Dermis microvascular lymphatic vessel endothelial cell (primary cell): ENCODE measurements around the gene EEFSEC. TPM values are rescaled to one million over a fixed set of nuclear protein-coding genes. Genes with fewer than 3 reads are reported as not detected.

Experiments
- DNase-seq, 2 donors: peaks; one replicate each; pipeline versions ENCODE4 v3.0.0 to v3.0.0-alpha.2; 2010; ENCODE audit warnings: low read depth in 2 of 2
- total RNA-seq: library from RNA; depleted of rRNA; stranded (reverse); fragments of >200 nt; gene quantifications from 2 replicates; pipeline ENCODE4 v1.2.1, GENCODE V29; 2014

The EEFSEC gene
- total RNA-seq, 1 donor from 2014 or later = 1.8 TPM

DNA sequence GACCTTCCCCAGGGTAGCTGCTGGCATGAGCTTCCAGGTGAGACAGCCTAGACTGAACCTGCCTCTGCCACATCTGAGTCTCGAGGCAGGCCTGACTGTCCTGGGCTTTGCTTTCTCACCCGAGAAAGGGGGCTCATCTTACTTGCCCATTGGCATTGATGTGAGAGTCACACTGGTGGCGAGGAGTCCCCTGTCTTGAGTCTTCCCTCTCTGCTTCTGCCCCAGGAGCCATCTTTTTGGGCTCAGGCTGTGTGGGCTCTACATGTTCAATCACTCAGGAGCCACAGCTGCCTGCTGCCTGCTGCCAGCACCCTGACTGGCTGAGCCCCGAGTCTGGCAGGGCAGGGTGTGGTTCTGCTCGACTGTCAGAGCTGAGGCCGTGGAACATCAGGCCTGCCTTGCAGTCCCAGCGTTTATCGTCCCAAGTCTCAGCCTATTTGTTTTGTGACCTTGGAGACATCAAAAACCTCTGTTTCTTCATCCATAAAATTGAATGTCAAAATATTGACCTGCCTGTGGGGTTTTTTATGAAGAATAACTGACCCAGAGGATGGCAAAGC lies 180.9 kb downstream of the EEFSEC start:
- no peak for DNase-seq

DNA sequence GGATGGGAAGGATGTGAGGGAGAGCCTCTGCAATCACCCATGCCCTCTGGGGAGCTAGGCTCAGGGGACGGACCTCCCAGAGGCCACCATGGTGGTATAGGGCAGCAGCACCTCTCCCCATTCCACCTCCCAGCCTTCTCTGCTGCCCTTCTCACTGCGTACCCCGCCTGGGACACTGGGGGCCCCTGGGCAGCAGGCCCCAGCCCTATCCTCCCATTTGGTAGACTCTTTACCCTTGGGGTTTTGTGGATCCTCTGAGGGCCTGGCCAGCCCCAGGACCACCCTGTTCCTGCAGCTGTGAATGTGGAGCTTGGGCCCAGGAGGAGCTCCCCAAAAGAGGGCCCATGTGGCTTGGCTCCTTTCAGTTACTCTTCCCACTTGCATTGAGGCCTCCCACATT lies 181.5 kb downstream of the EEFSEC start:
- DNase-seq = no peak

DNA sequence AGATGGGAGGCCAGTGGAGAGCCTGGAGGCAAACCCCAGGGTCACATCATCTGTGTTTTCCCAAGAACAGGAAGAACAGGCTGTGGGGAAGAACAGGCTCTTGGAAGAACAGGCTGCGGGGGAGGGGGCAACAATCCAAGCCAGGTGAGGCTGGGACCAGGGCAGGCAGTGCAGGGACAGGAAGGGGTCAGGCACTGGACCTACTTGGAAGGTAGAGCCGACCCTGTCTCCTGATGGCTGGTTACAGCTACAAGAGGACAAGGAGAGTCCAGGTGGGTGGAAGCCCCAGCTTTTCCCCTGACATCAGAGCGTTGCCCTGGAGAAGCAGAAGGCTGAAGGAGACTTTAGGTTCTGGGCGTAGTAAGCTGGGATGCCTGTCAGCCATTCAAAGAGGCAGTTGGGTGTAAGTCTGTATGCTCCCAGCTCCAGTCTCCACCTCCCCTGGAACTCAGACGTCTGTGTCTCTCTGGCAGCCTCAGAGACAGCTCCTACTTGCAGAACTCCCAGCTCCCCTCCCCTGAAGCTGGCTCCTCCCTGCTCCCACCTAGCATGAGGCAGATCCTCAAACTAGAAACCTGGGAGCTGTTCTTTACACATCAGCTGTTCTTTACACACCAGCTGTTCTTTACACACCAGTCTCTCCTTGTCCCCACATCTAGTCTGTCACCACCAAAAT lies 182.5 kb downstream of the EEFSEC start:
- no peak for DNase-seq

DNA sequence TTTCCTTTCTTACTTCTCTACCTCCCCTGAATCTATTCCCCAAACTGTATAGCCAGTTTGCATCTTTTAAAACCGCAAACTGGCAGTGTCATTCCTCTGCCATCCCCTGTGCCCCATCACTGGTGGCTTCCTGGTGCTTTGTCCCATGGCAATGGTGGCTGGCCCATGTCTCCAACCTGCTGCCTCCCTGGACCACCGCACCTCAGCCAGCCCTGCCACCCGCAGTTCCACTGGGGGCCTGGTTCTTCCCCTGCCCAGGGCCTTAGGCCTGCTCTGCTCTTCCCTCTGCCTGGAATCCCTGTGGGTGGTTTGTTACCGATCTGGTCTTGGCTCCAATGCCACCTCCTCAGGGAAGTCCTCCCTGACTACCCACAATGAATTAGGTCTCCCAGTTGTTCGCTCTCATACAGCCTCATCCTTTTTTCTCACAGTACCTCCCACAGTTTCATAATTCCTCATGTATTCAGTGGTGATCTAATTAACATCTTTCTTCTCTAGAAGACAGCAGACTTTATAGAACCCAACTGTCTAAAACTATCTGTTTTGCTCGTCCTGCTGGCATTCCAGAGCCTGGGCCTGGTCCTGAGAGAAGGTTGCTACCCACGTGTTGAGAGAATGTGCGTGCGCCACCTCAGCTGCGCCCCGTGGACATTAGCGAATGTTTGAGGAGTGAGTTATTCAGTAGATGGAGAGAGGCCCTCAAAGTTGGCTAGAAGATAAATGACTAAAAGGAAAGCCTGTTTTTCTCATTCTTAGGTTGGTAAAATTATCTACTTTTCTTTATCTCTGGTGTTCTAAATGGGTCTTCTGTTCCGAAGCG lies 183.3 kb downstream of the EEFSEC start:
- no peak for DNase-seq

DNA sequence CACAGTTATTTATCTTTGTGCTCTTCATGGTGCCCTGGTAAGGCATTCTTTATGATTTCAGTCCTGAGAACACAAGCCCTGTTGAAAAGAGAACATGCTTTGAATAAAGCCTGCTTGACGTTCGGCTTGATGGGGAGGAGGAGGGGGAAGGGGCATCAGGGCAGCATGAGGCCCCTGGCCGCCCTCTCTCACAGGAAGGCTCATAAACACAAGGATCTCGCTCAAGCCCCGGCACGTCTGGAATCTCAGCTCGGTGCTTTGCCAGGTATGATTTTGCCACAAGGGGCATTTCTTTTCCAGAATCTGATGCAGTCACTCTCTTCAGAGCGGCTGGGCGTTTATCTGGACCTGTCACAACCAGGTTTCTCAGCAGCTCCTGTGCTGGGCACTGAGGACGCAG lies 184.0 kb downstream of the EEFSEC start:
- no peak for DNase-seq

DNA sequence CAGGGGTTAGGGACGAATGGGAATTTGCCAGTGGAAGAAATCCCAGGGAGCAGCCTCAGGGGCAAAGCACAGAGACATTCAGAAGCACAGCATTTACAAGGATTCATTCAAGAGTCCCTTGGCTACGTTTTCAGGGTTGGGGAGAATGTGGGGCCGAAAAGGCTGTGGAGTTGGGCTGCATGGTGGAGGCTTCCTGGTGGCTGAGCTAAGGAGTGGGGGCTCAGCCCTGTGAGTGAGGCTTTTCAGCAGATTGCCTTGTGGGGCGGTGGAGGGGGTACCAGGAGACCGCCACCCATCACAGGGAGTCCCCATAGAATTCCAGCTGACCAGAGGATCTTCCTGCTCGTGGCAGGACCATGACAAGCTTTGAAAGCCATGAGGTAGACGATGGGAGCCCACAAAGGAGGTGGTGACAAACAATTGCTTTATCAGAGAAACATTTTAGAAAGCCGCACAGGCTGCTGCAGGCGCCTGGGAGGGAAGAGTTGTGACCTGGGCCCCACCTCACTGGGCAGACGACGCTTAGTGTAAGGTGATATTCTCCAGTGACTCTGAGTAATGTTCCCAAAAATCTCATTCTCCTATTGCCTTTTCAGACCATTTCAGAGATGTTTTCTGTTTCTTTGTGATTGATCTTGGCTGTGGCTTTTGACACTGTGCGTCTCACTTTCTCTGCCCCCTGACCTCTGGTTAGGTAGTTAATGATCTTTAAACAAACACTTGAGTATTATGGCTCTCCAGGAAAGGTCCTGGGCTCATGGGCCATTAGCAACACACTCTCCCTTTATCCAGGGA lies 185.5 kb downstream of the EEFSEC start:
- DNase-seq = no peak

DNA sequence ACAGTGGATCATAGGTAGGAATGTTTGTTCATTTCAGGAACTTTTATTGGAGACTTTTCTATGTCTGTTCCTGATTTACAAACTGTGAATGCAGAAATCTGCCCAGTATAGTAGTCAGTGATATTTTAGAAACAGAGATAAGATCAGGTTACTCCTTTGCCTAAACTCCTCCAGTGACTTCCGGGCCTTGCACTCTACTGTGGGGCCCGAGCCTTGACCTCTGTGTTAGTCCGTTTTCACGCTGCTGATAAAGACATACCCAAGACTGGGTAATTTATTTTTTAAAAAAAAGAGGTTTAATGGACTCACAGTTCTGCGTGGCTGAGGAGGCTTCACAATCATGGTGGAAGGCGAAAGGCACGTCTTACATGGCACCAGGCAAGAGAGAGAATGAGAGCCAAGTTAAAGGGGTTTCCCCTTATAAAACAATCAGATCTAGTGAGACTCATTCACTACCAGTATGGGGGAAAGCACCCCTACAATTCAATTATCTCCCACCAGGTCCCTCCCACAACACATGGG lies 186.3 kb downstream of the EEFSEC start:
- no peak for DNase-seq

DNA sequence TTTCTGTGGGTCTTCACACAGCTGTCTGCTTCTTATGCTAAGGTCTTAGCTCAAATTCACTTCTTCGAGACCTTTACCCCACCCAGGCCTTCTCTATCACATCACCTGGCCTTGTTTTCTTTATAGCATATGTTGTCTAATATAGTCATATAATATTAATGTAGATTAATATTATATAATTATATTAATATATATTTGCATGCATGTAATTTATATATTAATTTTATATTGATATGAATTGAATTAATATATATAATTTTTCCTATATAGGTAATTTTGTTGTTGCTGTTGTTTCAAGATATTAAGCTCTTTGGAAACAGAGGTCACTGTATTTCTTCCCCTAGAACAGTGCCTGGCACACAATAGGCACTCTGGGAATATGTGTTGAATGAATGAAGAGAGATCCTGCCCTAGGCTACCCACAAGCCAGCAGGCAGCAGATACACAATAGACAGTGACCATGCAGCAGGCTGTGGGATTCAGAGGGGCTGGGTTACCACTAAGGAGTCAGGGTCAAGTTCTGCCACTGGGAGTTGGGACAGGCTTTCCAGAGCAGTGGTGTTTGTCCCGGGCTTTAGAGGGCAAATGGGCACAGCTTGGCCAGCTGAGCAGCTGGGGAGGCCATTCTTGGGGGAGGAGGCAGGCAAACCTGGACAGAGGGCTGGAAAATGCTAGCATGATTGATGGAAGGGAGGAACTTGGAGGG lies 187.1 kb downstream of the EEFSEC start:
- DNase-seq = no peak

DNA sequence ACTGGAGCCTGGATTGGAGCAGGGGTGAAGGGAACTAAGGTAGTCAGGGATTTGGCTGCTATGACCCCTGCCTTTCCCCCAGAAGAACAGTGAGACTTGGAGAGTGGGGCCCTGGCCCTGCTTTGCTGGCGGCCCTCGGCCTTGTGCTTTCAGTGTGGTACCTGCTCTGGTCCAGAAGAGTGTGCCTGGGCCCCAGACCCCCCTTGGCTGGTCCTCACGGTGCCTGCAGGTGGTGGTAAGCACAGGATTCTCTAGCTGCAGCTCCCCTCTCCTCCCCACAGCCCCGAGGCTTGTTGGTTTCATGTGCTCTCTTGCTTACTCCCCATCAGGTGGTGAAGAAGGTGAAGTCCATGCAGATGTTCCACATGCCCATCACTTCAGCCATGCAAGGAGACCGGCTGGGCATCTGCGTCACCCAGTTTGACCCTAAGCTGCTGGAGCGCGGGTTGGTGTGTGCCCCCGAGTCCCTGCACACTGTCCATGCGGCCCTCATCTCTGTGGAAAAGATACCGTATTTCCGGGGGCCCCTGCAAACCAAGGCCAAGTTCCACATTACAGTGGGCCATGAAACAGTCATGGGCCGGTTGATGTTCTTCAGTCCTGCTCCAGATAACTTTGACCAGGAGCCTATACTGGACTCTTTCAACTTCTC lies 187.7 kb downstream of the EEFSEC start:
- DNase-seq = no peak

DNA sequence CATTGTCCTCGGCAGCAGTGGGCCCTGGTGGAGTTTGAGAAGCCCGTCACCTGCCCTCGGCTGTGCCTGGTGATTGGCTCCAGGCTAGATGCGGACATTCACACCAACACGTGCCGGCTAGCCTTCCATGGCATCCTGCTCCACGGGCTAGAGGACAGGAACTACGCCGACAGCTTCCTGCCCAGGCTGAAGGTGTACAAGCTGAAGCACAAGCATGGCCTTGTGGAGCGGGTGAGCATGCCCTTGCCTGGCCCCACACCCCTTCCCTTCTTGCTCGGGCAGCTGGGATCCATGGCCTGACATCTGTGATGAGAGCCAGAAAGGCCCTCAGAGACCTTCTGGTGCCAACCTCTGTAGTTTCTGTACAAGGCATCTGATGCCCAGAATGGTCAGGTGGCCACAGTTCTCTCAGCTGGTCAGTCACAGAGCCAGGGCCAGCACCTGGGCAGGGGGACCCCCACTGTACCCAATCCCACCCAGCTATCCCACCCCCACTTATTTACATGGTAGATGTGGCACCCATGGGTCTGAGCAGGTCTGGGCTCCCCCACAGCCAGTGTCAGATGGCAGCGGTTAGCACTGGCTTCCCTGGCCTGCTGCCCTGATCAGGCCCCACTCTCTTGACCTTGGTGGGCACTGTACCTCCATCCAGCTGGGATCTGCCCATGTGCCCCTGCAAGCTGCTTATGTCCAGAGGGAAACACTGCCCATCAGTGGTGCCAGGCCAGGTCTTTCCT lies 188.5 kb downstream of the EEFSEC start:
- no peak for DNase-seq

DNA sequence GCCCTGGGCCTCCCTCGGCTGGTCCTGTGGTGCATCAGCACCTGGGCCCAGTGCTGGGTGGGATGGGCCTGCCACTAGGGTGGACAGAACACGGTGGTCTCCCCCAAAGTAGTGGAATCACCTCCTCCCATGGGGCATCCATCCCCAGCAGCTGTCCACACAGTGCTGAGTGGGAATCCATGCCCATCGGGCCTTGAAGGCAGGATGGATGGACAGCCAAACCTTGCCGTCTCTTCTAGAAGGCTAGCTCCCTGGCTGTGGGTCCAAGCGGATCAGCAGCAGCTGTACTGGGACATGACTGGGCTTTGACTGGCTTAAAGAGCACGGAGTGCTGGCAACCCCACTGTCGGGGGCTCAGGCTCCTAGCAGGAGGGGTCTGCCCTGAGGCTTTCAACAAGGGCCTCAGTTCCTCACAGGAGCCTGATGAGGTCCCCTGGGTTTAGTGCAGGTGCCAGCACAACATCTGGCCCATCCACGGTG lies 189.5 kb downstream of the EEFSEC start:
- DNase-seq = no peak

DNA sequence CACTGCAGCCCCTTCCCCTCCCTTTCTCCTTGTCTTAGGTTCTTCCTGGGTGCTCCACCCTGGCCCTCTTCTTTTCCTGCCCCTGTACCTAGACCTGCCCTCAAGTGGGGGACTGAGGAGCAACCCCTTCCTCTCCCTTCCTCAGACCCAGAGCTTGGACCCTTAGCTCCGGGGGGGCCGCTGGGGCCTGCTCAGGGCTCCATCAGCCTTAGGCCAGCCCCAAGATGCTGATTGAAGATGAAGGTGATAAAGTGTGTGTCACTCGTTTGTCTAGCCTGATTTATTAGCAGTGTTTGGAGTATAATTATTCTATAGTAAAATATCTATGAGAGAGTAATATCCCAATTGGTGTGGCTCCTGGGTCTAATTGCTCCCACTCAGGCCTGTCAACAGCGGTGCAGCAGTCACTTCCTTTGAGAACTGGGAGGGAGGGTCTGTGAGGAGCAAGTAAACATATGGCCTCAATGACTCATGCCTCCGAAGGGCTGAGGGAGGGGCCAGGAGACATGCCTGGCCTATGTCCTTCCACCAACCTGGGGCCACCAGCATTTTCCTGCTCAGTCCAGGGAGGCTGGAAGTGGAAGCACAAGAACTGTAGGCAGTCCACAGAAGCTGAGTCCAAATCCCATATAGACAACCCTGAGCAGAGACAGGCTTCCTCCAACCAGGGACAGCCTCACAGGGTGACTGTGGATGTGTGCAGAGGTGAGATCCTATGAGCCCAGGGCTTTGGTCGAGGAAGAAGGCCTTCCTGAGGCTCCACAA lies 190.2 kb downstream of the EEFSEC start:
- peak in 1 of 2 donors; percentile 88 for DNase-seq

DNA sequence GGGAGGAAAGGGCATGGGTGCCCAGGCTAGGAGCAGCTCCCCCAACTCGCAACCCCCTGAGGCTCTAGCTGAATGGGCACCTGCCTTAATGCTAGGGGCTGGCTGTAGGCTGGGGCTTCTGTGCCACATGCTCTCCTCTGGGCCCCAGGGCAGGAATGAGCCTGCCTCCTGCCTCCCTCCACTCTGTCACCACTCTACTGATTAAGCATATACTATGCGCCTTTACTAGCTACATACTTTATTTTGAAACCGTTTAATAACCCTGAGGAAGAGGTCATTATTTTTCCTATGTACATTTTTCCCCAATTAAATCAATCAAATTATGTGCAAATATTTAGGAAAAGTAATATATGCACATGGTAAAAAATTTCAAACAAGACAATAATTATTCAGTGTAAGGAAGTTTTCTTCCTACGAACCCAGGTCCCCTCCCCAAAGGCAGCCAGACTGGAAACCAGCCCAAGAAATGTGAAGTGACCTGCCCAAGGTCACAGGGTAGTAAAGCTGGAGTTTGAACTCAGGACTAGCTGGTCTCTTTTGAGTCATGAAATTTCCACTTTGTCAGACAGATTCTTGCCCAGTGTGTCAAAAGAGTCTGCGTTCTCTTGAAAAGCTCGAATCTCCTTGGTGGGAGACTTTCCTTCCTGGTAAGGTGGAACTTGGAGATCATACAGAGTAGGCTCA lies 190.9 kb downstream of the EEFSEC start:
- no peak for DNase-seq

DNA sequence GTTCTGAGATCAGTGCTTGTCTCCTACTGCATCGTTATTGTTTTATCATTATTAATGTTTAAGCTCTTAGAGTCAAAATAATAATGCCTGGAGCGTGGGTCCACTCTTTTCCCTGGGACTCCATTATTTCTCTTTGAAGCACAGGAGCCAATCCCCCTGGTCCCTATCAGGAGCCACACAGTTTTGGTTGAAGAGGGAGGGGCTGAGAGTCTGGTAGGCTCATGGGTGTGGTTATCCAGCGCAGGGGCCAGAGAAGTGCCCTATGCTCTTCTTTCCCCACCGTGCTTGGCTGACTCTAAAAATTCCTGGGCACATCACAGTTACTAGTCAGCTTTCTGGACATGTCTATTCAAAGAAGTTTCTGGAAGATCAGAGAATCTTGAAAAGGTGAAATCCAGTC lies 191.9 kb downstream of the EEFSEC start:
- no peak for DNase-seq

DNA sequence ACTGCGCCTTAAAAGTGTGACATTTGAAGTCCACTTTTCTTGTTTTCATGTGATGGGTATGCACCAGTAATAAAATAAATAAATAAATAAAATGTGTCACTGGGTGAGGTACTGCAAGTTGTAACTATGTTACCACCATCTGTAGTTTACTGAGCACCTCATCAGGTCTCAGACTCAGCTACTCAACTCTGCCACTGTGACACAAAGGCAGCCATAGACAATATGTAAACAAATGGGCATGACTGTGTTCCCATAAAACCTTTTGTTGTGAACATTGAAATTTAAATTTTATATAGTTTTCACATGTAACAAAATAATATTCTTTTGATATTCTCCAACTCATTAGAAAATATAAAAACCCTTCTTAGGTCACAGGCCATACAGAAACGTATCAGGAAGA lies 193.3 kb downstream of the EEFSEC start:
- DNase-seq = no peak

DNA sequence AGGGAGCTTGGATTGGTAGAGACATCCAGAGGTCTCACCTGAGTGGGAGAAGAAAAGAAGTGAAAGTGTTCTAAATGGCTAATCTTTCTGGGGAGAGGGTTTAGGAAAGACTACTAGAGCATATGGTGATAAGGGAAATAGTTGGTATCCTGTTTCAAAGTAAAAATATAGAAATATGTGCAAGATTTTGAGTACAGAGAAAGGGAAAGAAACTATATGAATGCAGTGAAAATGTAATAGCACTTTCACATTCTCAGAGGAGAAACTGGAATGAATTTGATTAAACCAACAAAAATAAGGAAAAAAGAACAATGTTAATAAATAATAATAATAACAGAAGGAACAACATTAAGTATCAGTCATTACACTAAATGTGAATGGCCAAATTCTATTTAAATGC lies 194.0 kb downstream of the EEFSEC start:
- DNase-seq = no peak

DNA sequence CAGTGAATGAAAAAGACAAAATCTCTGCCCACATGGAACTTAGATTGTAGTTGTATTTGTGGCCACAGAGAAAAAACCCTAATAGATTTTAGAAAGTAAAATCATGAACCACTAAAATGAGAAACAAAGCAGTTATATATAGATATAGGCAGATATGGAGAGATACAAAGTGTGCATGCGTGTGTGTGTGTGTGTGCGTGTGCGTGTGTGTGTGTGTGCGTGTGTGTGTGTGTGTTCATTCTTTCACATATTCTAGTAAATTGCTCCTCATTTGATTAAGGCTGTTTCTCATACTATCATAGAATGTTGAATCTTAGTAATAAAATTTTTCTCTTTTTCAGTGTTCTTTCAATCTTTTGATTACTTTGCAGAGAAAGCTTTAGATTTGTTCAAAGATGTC lies 194.8 kb downstream of the EEFSEC start:
- no peak for DNase-seq

DNA sequence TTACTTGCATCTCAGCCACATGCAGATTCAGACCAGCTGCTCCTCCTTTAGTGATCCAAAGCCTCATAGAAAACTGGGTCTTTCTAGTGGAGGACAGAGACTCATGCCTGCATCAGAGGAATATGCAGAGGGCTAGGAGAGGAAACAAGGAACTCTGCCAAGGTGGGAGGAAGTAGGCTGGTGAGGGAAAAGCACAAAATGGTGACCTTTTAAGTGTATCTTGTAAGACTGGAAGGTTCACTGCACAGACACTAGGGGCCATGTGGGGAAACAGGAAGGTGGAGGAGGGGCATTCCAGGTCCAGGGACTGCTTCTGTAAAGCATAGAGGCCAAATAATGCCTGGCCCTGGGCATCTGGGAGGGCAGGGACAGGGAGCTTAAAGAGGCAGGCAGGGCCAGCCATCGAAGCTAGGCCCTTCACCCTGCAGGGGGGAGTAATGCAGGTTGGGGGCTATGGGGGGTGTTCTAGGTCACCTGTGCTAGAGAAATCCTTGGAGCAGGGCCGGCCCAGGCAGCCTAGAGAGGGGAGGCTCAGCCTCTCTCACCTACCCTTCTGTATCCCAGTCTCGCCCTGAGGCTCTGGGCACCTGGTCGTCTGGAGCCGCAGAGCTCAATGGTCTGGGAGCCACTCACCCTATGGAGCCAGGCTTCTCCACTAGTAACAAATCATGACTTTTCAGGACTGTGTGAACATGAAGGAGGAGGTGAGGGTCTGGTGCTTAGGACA lies 195.7 kb downstream of the EEFSEC start:
- peak in 1 of 2 donors; percentile 23 for DNase-seq
